HuH-7.5 (cell line): ENCODE results near the gene PLA2G2D.
A peak's percentile ranks its signal among the peaks of the same experiment; 100 is the strongest.

ENCODE experiments used
- DNase-seq: peaks from one replicate; pipeline ENCODE4 v3.0.0; 2011; ENCODE audit warnings: low spot score

Gene PLA2G2D

DNA sequence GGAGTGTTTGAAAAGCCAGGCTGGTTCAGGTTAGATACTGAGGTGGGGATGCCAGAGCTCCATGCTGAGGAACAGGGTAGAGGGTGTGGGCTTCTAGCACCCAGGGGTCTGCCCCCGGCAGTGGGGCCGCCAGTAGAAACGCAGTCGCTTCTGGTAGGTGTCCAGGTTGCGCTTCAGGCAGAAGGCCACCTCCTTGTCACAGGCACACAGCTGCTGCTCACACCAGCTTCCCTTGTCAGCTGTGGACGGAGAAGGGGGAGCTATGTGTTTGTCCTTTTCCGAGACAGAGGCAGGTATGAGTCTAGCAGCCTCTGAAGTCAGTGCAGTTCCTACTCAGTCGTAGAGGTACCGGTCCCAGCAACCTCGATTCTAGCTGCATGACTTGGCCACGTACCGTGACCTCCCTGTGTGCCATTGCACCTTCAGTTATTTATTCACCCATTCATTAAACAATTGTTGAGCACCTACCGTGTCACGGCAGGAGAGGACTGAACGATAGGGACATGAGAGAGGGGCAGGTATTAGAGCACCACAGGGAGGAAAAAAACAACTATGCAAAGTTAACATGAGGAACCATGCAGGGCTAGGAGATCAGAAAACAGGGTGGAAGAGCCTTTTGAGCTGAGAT, 5.2 kb downstream of the PLA2G2D start:
- no peak for DNase-seq

GRCh38 chr1:20112279-20113000, 6.9 kb downstream of the PLA2G2D start:
- no peak for DNase-seq

- no peak for DNase-seq
These were observed 7.9 kb downstream of the PLA2G2D start for GRCh38 chr1:20111452-20111851.

DNA sequence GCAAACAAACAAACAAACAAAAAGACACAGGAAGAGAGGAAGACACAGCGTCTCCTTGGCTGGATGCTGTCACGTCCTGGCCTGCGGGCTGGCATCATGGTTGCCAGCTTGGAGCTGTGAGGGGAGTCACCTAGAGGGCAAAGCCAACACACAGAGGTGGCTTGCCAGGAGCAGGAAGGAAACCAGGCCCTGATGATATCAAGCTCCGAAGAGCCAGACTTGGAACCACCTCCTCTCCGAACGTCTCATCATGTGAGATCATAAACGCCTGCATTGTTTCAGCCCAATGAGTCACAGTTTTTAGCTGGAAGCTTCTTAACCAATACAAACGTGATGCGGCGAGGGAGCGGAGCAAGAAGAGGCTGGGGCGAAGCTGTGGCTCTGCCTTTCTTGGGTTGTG, 8.7 kb downstream of the PLA2G2D start:
- DNase-seq = no peak

- no peak for DNase-seq
These were observed 10.0 kb downstream of the PLA2G2D start for GRCh38 chr1:20109223-20109856.

DNA sequence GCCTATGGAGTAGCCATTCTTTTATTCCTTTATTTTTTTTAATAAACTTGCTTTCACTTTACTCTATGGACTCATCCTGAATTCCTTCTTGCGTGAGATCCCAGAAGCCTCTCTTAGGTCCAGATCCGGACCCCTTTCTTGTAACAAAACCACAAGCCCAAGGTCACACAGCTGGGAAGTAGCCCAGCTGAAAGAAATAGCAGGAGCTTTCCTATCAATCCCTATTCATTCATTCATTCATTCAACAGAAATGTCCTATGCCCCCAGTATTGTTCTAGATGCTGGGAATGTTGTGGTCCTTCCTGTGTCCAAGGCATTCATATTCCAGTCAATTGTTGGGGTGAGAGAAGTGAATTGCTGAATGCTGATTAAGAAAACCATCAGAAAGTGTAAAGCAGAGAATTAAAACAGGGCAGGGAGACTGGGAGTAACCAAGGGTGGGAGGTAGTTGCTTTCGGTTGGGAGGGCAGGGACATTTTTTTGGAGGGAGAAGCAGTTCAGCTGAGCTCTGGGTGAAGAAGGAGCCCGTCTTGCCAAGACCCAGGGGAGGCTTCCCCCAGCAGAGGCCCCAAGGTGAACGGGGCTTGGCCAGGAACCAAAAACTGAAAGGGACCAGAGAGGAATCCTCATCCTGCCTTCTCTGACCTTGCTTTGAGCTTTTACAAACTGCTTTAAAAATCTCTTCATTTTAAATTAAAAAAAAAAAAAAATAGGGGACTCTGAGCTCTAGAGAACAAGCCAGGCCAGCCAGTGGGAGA, 10.8 kb downstream of the PLA2G2D start:
- no peak for DNase-seq

DNA sequence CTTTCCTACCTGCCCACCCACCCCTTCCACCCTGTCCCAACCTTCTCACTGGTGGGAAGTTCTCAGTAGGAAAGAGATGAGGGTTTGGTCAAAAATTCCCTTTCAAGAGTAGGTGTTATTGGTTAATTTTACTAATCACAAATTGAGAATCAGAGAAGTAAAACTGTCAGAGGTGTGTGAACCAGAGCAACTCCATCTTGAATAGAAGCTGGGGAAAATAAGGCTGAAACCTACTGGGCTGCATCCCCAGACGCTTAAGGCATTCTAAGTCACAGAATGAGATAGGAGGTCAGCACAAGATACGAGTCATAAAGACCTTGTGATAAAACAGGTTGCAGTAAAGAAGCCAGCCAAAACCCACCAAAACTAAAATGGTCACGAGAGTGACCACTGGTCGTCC, 11.5 kb downstream of the PLA2G2D start:
- DNase-seq = no peak

DNA sequence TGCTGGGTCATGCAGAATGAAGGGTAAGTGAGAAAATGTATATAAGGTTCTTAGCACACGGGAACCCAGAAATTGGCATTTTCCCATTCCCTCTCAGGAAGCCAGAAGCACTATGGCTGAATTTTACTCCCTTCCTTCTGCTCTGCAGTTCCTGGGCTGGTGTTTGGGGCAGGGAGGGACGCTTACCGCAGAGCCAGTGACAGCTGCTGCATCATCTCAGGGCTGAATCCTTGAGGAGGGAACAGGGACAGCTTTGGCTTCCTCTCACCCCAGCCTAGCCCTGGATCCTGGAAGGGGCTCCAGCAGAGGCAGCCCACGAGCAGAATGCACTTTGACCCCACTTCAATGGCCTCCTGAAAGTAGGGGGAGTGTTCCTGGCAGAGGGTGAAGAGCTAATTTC, 12.0 kb downstream of the PLA2G2D start:
- no peak for DNase-seq

GRCh38 chr1:20105856-20106255, 13.5 kb downstream of the PLA2G2D start:
- no peak for DNase-seq

DNA sequence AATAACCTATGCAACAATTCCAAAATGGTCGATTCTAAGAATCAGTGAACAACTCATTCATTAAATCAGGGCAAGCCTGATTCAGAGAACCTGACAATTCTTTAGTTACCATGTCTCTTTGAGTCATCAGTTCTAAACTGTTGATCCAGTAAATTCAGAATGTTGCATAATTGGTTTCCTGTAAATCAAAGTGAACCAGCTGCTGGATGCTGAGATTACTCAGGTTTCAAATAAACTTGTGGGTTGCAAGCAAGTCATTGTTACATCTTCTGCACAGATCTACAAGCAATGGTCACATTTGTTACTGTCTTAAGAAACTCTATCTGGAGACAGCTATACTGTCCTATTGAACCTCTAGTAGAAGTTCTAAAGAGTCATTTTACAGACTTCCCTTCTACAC, 16.5 kb downstream of the PLA2G2D start:
- no peak for DNase-seq

- peak; percentile 29 for DNase-seq
These were observed 18.5 kb downstream of the PLA2G2D start for GRCh38 chr1:20100632-20101355.

DNA sequence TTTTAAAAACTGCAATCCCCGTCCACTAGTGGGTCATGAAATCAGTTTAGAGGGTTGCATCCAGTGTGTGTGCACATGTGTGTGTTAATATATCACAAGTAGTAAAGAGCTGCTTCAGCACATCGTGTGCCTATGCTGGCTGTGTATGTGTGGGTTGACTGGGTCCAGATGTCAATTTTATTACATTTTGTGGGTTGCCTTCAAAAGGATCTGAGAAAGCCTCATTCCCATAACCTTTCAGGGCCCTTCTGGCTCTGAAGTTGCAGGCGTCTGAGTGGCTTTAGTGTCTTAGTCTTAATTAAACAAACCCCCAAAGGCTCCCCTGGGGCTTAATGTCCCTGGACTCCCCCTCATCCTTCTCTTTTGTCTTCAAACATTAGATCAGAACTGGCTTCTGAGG, 19.8 kb downstream of the PLA2G2D start:
- DNase-seq = no peak

- DNase-seq = no peak
These were observed 22.4 kb downstream of the PLA2G2D start for GRCh38 chr1:20096840-20097447.

DNA sequence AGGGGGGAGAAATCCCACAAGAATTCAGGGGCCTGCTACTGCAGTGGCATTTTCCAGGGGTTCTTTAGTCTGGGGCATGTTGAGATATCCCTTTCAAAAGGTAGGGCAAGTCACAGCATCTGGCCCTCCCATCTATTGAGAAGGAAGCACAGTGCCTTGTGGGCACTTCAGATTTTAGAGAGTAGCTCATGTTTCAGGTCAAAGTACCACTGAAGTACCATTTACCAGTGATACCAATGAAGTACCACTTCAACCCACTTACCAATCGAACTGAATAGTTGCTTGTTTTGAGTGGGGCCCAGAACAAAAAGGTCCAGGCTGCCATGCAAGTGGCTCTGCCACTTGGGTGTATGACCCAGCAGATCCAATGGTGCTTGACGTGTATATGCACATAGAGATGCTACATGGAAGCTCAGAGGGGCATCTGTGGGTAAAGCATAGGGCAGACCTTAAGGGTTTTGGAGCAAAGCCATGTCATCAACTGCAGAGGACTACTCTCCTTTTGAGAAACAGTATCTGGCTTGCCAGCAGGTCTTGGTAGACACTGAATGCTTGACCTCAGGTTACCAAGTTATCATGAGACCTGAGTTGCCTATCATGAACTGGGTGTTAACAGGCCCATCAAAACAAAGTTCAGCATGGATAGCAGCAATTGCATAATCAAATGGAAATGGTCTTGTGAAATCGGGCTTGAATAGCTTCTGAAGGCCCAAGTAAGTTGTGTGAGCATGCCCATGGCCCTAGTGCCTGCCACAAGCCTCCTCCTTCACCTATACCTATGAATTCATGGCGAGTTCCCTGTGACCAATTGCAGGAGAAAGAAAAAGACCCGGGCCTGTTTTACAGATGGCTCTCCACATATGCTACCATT, 23.5 kb downstream of the PLA2G2D start:
- no peak for DNase-seq

DNA sequence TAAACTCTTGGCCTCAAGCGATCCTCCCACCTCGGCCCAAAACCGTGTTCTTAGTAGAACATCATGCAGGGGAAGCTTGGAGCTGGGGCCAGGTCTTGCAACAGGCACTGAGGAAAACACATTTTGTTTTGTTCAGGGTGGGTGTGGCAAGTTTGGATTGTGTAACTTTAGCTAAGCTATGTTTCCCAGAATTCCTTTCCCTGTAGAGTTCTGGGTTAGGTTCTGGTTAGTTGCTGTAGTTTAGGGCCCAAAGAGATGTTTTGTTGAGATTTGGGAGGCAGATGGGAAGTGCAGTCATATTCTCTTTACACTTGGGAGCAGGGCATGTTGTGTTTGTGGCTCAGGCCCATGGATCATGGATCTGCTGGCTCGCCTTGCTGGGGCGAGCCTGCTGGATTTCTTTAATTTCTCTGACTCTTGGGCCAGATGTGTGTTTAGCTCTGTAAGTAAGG, 25.4 kb downstream of the PLA2G2D start:
- no peak for DNase-seq

DNA sequence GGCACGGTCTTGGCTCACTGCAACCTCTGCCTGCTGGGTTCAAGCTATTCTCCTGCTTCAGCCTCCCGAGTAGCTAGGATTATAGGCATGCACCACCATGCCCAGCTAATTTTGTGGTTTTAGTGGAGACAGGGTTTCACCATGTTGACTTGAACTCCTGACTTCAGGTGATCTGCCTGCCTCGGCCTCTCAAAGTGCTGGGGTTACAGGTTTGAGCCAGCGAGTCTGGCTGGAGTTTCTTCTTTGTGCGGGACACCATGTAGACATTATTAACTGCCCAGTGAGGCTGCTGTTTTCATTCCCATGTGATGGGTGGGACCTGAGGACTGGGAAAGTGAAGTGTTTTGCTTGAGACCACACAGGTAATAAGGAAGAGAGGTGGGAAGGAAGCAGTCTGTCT, 26.0 kb downstream of the PLA2G2D start:
- no peak for DNase-seq

- no peak for DNase-seq
These were observed 28.7 kb downstream of the PLA2G2D start for GRCh38 chr1:20090641-20091040.

- DNase-seq = no peak
These were observed 29.2 kb downstream of the PLA2G2D start for GRCh38 chr1:20090119-20090518.

- no peak for DNase-seq
These were observed 29.8 kb downstream of the PLA2G2D start for GRCh38 chr1:20089328-20090077.

DNA sequence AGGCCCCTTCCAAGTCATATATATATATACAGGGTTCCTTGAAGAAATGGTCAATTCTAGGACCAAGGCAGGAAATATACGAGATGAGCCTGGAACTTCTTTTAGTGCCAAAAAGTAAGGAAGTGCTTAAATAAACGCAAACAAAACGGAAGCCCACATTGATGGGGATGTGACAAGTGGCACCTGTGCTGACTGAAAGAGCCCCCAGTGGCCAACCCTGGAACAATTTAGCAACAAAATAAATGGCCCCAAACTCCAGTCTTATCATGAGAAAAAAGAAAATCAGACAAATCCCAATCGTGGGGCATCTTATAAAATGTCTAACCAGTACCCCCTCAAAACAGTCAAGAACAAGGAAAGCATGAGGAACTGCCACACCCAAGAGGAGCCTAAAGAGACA, 31.7 kb downstream of the PLA2G2D start:
- DNase-seq = no peak
